ENCODE measurements around the gene AFM.

The AFM gene

GRCh38 chr4:73456177-73457022 is 25.1 kb upstream of the AFM start:
- Histone ChIP-seq H3K9me3 (no peaks in the 10 kb centered on the region), H3K27me3 (no peaks in the 10 kb centered on the region), H3K36me3 (no peaks in the 10 kb centered on the region), H3K4me1 (ENCODE audit: control insufficient read depth in 1 of 2, insufficient read depth in 1 of 2, low read depth in 1 of 2, low read length in 1 of 2) (no peaks in the 10 kb centered on the region), H3K4me3 (ENCODE audit: low read depth in 1 of 2, low read length in 1 of 2) (no peak overlapping the region), H3K27ac (no peak overlapping the region)
- no peak for TF ChIP-seq CTCF (IDR thresholded peaks at IDR 0.05)

GRCh38 chr4:73458184-73459047 is 23.1 kb upstream of the AFM start:
- no peaks in the 10 kb centered on the region for H3K36me3 ChIP-seq
- H3K4me3 ChIP-seq (ENCODE audit: low read depth in 1 of 2, low read length in 1 of 2): no peak overlapping the region
- H3K9me3 ChIP-seq: no peaks in the 10 kb centered on the region
- no peaks in the 10 kb centered on the region for H3K27me3 ChIP-seq
- no peak for TF ChIP-seq CTCF (IDR thresholded peaks at IDR 0.05)
- H3K4me1 ChIP-seq (ENCODE audit: control insufficient read depth in 1 of 2, insufficient read depth in 1 of 2, low read depth in 1 of 2, low read length in 1 of 2): no peaks in the 10 kb centered on the region
- no peak overlapping the region for H3K27ac ChIP-seq

GRCh38 chr4:73459048-73459421 is 22.5 kb upstream of the AFM start:
- H3K4me3 ChIP-seq (ENCODE audit: low read depth in 1 of 2, low read length in 1 of 2): no peak overlapping the region
- no peaks in the 10 kb centered on the region for H3K9me3 ChIP-seq
- no peak overlapping the region for H3K27ac ChIP-seq
- no peak for TF ChIP-seq CTCF (IDR thresholded peaks at IDR 0.05)
- no peaks in the 10 kb centered on the region for H3K36me3 ChIP-seq
- H3K4me1 ChIP-seq (ENCODE audit: control insufficient read depth in 1 of 2, insufficient read depth in 1 of 2, low read depth in 1 of 2, low read length in 1 of 2): no peaks in the 10 kb centered on the region
- H3K27me3 ChIP-seq: no peaks in the 10 kb centered on the region

- no peaks in the 10 kb centered on the region for H3K27me3 ChIP-seq
These were observed 20.5 kb upstream of the AFM start for GRCh38 chr4:73460913-73461522.

More at GRCh38 chr4:73460913-73461522, 20.5 kb upstream of the AFM start:
- H3K4me1 ChIP-seq (ENCODE audit: control insufficient read depth in 1 of 2, insufficient read depth in 1 of 2, low read depth in 1 of 2, low read length in 1 of 2): no peaks in the 10 kb centered on the region
- H3K4me3 ChIP-seq (ENCODE audit: low read depth in 1 of 2, low read length in 1 of 2): no peak overlapping the region
- H3K27ac ChIP-seq: no peak overlapping the region
- H3K36me3 ChIP-seq: no peaks in the 10 kb centered on the region
- TF ChIP-seq CTCF (IDR thresholded peaks at IDR 0.05): no peak
- no peaks in the 10 kb centered on the region for H3K9me3 ChIP-seq
